ENCODE data around the gene C1QTNF6.

C1QTNF6 gene

DNA sequence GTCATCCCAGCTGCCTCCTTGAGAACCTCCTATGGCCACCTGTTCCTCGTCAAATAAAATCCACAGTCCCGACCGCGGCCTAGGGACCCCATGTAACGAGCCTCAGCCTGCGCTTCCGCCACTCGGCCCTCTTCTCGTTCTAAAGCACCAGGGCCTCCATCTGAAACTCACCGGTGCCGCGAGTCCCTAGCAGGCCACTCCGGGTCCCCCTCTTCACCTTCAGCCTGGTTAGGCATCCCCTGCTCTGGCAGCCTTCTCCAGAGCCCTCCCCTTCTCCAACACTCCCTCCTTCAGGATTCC is 26.6 kb upstream of the C1QTNF6 start:
- H3K4me3 ChIP-seq (ENCODE audit: low read depth, low read length) = no peak overlapping the region
- DNase-seq (ENCODE audit: low read depth) = no peak
- TF ChIP-seq, protein P1, sequence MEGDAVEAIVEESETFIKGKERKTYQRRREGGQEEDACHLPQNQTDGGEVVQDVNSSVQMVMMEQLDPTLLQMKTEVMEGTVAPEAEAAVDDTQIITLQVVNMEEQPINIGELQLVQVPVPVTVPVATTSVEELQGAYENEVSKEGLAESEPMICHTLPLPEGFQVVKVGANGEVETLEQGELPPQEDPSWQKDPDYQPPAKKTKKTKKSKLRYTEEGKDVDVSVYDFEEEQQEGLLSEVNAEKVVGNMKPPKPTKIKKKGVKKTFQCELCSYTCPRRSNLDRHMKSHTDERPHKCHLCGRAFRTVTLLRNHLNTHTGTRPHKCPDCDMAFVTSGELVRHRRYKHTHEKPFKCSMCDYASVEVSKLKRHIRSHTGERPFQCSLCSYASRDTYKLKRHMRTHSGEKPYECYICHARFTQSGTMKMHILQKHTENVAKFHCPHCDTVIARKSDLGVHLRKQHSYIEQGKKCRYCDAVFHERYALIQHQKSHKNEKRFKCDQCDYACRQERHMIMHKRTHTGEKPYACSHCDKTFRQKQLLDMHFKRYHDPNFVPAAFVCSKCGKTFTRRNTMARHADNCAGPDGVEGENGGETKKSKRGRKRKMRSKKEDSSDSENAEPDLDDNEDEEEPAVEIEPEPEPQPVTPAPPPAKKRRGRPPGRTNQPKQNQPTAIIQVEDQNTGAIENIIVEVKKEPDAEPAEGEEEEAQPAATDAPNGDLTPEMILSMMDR (IDR thresholded peaks at IDR 0.05; ENCODE audit: control insufficient read depth, extremely low read depth, insufficient read depth) = no peak

DNA sequence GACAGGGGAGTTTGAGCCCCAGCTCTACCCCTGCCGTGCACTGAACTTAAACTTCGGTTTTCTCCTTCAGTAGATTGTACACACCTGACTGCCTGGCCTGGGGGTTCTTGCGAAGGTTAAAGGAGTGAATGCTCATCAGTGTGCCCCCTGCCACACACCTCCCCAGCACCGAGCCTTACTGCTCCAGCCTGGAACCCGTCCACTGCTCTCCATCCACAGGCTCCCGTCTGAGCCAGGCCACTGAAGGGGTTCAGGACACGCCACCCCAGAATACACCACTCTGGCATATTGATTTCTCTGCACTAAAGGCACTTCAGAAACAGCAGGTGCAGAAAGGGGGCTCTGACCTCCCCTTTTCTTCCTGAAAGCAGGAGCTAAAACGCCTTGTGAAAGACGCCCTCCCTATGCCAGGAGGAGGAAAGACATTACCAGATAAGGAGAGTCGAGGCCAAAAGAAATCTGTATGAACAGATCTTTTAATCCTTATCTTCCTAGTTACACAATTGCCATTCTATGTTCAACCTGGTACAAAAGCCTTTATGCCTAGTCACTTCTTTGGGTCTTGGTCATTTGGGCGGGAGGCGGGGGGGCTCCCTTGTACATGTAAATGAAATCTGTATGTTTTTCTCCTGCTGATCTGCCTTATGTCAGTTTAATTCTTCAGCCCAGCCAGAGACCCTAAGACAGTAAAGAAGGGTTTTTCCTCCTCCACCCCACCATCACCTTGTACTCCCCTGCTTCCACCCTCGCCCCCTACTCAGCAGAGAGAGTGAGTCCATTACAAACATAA is 26.1 kb upstream of the C1QTNF6 start:
- DNase-seq (ENCODE audit: low read depth) = no peak
- H3K4me3 ChIP-seq (ENCODE audit: low read depth, low read length) = no peak overlapping the region
- TF ChIP-seq, protein P1 (IDR thresholded peaks at IDR 0.05; ENCODE audit: control insufficient read depth, extremely low read depth, insufficient read depth) = no peak

DNA sequence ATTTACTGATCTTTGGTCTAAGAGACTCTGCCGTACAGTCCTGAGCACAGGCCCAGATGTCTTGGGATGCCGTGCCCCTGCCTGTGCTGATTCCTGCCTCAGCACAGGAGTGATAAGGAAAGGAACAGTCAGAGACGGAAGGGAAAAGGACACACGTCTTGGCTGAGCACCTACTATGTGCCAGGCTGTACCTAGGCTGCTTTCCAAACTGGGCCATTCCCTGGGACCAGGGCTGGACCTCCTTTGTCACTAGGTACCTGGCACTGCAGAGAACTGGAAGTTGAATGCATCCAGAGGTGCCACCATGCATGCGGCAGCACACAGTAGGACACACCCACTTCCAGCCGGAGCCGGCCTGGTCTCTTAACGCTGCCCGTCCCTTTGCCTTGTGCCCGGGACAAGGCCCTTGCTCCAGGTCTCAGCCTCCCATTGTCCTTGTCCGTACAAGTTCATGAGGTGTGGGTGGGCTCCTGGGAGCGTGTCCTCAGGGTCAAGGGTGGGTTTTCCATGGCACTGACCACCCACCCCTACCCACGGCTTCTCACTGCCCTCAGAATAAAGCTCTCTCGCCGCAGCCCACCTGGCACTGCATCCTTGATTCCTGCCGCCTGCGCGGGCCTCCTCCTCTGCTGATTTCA is 25.3 kb upstream of the C1QTNF6 start:
- H3K4me3 ChIP-seq (ENCODE audit: low read depth, low read length) = no peak overlapping the region
- no peak for DNase-seq (ENCODE audit: low read depth)
- TF ChIP-seq, protein P1 (IDR thresholded peaks at IDR 0.05; ENCODE audit: control insufficient read depth, extremely low read depth, insufficient read depth) = no peak

DNA sequence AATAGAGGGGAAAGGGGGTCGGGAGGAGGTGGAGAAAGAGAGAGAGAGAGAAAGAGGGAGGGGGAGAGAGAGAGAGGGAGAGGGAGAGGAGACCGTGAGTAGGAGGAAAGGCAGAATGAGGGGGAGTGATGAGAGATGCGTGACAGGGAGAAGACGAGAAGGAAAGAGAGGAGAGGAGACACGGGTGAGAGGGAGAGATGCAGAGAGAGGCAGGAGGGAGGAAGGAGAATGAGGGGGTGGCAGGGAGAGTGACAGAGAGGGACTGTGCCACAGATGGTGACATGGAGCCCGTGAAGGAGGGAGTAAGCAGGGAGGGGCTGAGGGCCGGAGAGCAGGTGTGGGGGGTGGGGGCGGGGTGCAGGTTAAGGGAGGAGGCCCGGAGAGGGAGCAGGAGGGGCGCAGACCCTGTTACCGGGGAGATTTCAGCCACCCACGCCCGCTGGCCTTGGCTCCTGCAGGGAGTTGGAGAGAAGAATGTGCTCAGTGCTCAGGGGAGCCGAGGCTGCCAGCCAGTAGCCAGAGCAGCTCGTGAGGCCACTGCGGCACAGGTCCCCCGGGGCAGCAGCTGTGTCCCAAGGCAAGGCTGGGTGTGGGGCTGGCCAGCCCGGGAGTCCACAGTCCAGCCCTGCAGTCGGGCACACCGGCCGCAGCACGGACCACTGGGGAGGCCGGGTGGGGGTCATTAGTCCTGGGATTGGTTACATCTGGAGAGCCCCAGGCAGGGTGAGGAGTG is 24.3 kb upstream of the C1QTNF6 start, which contains the start of gene SSTR3:
SSTR3 (minus strand) TSS at position 304 of the 733 bp plus-strand sequence. CDS start 4,674 bp downstream, outside the sequence.
- TF ChIP-seq, protein P1 (IDR thresholded peaks at IDR 0.05; ENCODE audit: control insufficient read depth, extremely low read depth, insufficient read depth) = no peak
- no peak for DNase-seq (ENCODE audit: low read depth)
- H3K4me3 ChIP-seq (ENCODE audit: low read depth, low read length) = no peak within 1 kb of the TSS

DNA sequence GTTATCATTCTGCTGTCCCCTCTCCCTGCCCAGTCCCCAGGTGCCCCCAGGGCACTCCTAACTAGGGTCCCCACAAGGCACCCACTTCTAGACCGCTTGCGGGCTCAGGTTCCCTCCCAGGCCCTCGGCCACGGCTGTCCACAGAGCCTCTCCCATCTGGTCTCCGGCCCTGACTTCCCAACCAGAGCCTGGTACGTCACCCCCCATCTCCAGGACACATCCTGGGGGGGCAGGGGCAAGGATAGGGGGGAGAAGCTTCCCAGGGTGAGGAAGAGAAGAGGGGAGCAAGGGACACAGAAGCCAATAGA is 23.8 kb upstream of the C1QTNF6 start:
- TF ChIP-seq, protein P1 (IDR thresholded peaks at IDR 0.05; ENCODE audit: control insufficient read depth, extremely low read depth, insufficient read depth) = no peak
- H3K4me3 ChIP-seq (ENCODE audit: low read depth, low read length) = no peak overlapping the region
- DNase-seq (ENCODE audit: low read depth) = no peak

DNA sequence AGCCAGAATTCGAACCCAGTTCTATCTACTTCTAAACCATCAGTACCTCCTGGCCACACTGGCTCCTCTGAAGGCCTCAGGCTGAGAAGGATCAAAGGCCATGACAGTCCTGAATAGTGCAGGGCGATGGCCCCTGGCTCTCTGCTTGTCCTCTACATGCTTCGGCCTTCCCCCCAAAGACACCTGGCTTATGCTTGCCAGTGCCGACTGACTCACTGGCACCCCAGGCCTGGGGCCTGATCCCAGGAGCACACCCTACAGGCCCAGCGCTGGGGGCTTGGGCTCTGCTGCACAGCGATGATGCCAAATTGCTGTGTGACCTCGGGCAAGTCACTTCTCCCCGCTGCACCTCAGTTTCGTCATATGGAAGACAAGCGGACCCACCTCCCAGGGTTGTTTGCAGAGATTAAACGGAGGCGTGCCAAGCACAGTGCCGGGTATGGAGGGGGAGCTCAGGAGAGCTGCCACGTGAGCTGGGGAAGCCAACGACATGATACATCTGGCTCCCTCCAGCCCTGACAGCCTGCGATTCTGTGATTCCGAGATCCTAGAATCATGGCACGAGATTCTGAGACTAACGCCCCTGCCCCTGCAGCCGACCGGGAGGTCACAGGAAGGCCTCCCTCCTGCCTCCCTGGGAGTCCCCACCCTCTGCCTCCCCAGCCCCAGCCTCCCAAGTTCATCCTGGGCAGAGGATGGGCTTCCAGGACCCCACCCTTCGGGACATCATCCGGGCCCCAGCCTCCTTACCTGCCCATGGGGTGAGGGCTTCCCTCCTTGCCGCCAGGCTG is 23.2 kb upstream of the C1QTNF6 start:
- DNase-seq (ENCODE audit: low read depth) = no peak
- TF ChIP-seq, protein P1 (IDR thresholded peaks at IDR 0.05; ENCODE audit: control insufficient read depth, extremely low read depth, insufficient read depth) = no peak
- no peak overlapping the region for H3K4me3 ChIP-seq (ENCODE audit: low read depth, low read length)

Data from LNCaP clone FGC (cell line).